HepG2 (cell line): ENCODE measurements around the gene TBX10. TPM values are rescaled to one million over a fixed set of nuclear protein-coding genes. Genes with fewer than 3 reads are reported as not detected.
A peak's percentile ranks its signal among the peaks of the same experiment; 100 is the strongest.

Experiments used
- BHLHE40 ChIP-seq: IDR thresholded peaks from 2 replicates; pipeline ENCODE4 v1.6.1; 2011; ENCODE audit warnings: low read length, improper control_type of control experiment
- IKZF4 ChIP-seq: sonication (generic); formaldehyde crosslinking; IDR thresholded peaks from 2 replicates; pipeline ENCODE4 v1.5.1; 2020; ENCODE audit warnings: borderline replicate concordance, mild to moderate bottlenecking, low read depth, missing genetic modification reagents; ENCODE audit errors: not compliant biosample characterization
- KDM1A ChIP-seq: IDR thresholded peaks from 2 replicates; pipeline ENCODE4 v1.6.1; 2016; ENCODE audit warnings: missing compliant biosample characterization
- MIER3 ChIP-seq: IDR thresholded peaks from 2 replicates; pipeline ENCODE4 v1.6.1; 2016; ENCODE audit warnings: missing compliant biosample characterization, borderline replicate concordance
- NCOR1 ChIP-seq: fragments of 200-600 bp; sonication (generic); IDR thresholded peaks from 2 replicates; pipeline ENCODE4 v1.7.0; 2017; ENCODE audit warnings: antibody characterized with exemption, low read length, borderline replicate concordance
- NONO ChIP-seq, 2 experiments: fragments of 450-650 bp in 1 of 2; sonication (generic) in 1 of 2; formaldehyde crosslinking in 1 of 2; IDR thresholded peaks in 1 of 2; conservative IDR thresholded peaks in 1 of 2; 2 replicates each; pipeline versions ENCODE4 v1.6.1 to v1.8.0; 2017 to 2022; ENCODE audit warnings: mild to moderate bottlenecking in 1 of 2, missing genetic modification reagents in 1 of 2, moderate library complexity in 1 of 2
- SOX5 ChIP-seq: IDR thresholded peaks from 2 replicates; pipeline ENCODE4 v1.6.1; 2016; ENCODE audit warnings: borderline replicate concordance
- SUZ12 ChIP-seq: fragments of 150-350 bp; IDR thresholded peaks from 2 replicates; pipeline ENCODE4 v1.6.1; 2014; ENCODE audit warnings: low read depth, low read length
- TBP ChIP-seq: sonication (generic); formaldehyde crosslinking; IDR thresholded peaks from 2 replicates; pipeline ENCODE4 v1.5.0; 2020; ENCODE audit warnings: missing genetic modification reagents
- TOPORS ChIP-seq: sonication (generic); formaldehyde crosslinking; IDR thresholded peaks from 2 replicates; pipeline ENCODE4 v1.8.0; 2023; ENCODE audit warnings: mild to moderate bottlenecking, missing genetic modification reagents
- ZBED4 ChIP-seq: sonication (generic); formaldehyde crosslinking; IDR thresholded peaks from 2 replicates; pipeline ENCODE4 v1.4.0; 2020; ENCODE audit warnings: missing genetic modification reagents, borderline replicate concordance
- ZBTB44 ChIP-seq: sonication (generic); formaldehyde crosslinking; IDR thresholded peaks from 2 replicates; pipeline ENCODE4 v1.4.0; 2020; ENCODE audit warnings: missing genetic modification reagents
- ZNF30 ChIP-seq: sonication (generic); formaldehyde crosslinking; IDR thresholded peaks from 2 replicates; pipeline ENCODE4 v1.5.0; 2020; ENCODE audit warnings: mild to moderate bottlenecking, missing genetic modification reagents
- ZNF574 ChIP-seq: sonication (generic); formaldehyde crosslinking; IDR thresholded peaks from 2 replicates; pipeline ENCODE4 v1.4.0; 2020; ENCODE audit warnings: missing genetic modification reagents
- ZNF687 ChIP-seq: sonication (generic); formaldehyde crosslinking; IDR thresholded peaks from 2 replicates; pipeline ENCODE4 v1.5.1; 2020; ENCODE audit warnings: mild to moderate bottlenecking, missing genetic modification reagents, moderate library complexity
- ZNF883 ChIP-seq: sonication (generic); formaldehyde crosslinking; IDR thresholded peaks from 2 replicates; pipeline ENCODE4 v1.5.1; 2020; ENCODE audit warnings: mild to moderate bottlenecking, missing genetic modification reagents; ENCODE audit errors: not compliant biosample characterization
- polyA plus RNA-seq, 8 experiments: library from polyadenylated mRNA; depleted of rRNA in 3 of 8; stranded (reverse) in 7 of 8; unstranded in 1 of 8; fragments of >200 nt; fragmentation: Illumina TruSeq in 4 of 8; extraction: Trizol in 4 of 8; gene quantifications; 2 replicates each; pipeline versions ENCODE4 v1.2.1 to v1.2.3, GENCODE V29; 2011 to 2016; ENCODE audit warnings: low read depth in 4 of 8, missing spikeins in 1 of 8, mixed read lengths in 1 of 8; ENCODE audit not compliant: insufficient read depth in 1 of 8
- total RNA-seq, 5 experiments: library from RNA; depleted of rRNA; stranded (reverse); fragments of >200 nt; fragmentation: Illumina TruSeq; extraction: Trizol; gene quantifications; 2 replicates each; pipeline ENCODE4 v1.2.3, GENCODE V29; 2016; ENCODE audit warnings: low read depth in 1 of 5

TBX10 gene
- total and polyA plus RNA-seq, 2 of the 13 experiments (the other 11 are each of a cell fraction or from before 2014, with no cell fraction given): 0.27 to 1.7 TPM

- TF ChIP-seq ZNF574 (CRISPR knock-in tag) (no peak), NCOR1 (peak; percentile 47; the same call in 1 of the 2 replicates), BHLHE40 (peak; percentile 46; the same call in 1 of the 2 replicates), TOPORS (0 out of 2 replicates have a peak, but pooled peaks have one; percentile 32), ZBED4 (CRISPR knock-in tag) (no peak), NONO (IDR thresholded peaks at IDR 0.05) (no peak), NONO (CRISPR knock-in tag; conservative IDR thresholded peaks at IDR 0.05) (0 out of 2 replicates have a peak, but pooled peaks have one; percentile 51), TBP (CRISPR knock-in tag) (no peak), KDM1A (CRISPR knock-in tag) (no peak), SUZ12 (no peak), SOX5 (CRISPR knock-in tag) (no peak), ZNF30 (no peak), IKZF4 (CRISPR knock-in tag) (no peak), ZNF883 (CRISPR knock-in tag) (no peak), ZNF687 (CRISPR knock-in tag) (peak; percentile 44), MIER3 (CRISPR knock-in tag) (no peak), ZBTB44 (CRISPR knock-in tag) (no peak)
Observed at GRCh38 chr11:67633758-67634365, 5.7 kb downstream of the TBX10 start (continued).
